ENCODE measurements around the gene ZBTB25. TPM values are rescaled to one million over a fixed set of nuclear protein-coding genes. Genes with fewer than 3 reads are reported as not detected.

ZBTB25 gene
- total RNA-seq, 1 donor from 2014 or later: 2.9 TPM

GRCh38 chr14:64454671-64455070 lies 49.0 kb downstream of the ZBTB25 start:
- no peak for DNase-seq (ENCODE audit: low spot score in 2 of 2)
- Histone ChIP-seq H3K4me1 (no peaks in the 10 kb centered on the region), H3K9me3 (no peaks in the 10 kb centered on the region), H3K36me3 (peaks cover 24 to 56% of the 10 kb centered on the region in 2 donors), H3K27me3 (no peaks in the 10 kb centered on the region), H3K27ac (no peak overlapping the region), H3K4me3 (no peak overlapping the region)
- intact Hi-C loops (cut with DNase I): no loop called here
- no peak for TF ChIP-seq CTCF (IDR thresholded peaks at IDR 0.05)

GRCh38 chr14:64450255-64450654 lies 53.4 kb downstream of the ZBTB25 start:
- peaks cover 2 to 17% of the 10 kb centered on the region in 2 donors for H3K4me1 ChIP-seq
- intact Hi-C loops (cut with DNase I): no loop called here
- no peak overlapping the region for H3K27ac ChIP-seq
- H3K27me3 ChIP-seq: no peaks in the 10 kb centered on the region
- DNase-seq (ENCODE audit: low spot score in 2 of 2): no peak
- TF ChIP-seq CTCF (IDR thresholded peaks at IDR 0.05): no peak
- H3K9me3 ChIP-seq: no peaks in the 10 kb centered on the region
- H3K4me3 ChIP-seq: no peak overlapping the region
- H3K36me3 ChIP-seq: peaks cover 23 to 53% of the 10 kb centered on the region in 2 donors

- DNase-seq (ENCODE audit: low spot score in 2 of 2): no peak
- no peaks in the 10 kb centered on the region for H3K27me3 ChIP-seq
- H3K4me1 ChIP-seq: peaks cover 4 to 25% of the 10 kb centered on the region in 2 donors
- intact Hi-C loops (cut with DNase I): no loop called here
- H3K27ac ChIP-seq: peak overlapping the region; percentile 35 to 67
- no peak for TF ChIP-seq CTCF (IDR thresholded peaks at IDR 0.05)
- no peaks in the 10 kb centered on the region for H3K9me3 ChIP-seq
- H3K4me3 ChIP-seq: no peak overlapping the region
- H3K36me3 ChIP-seq: peaks cover 10 to 44% of the 10 kb centered on the region in 2 donors
Measured at GRCh38 chr14:64447876-64448670, 55.6 kb downstream of the ZBTB25 start.

GRCh38 chr14:64444984-64445845 lies 58.4 kb downstream of the ZBTB25 start:
- intact Hi-C loops (cut with DNase I): loop anchor here (2.0 kb wide), 2 partner anchors 20 to 56 kb away; partner anchors contain the start of gene AKAP5
- Histone ChIP-seq H3K9me3 (no peaks in the 10 kb centered on the region), H3K27me3 (no peaks in the 10 kb centered on the region), H3K36me3 (peaks cover 10 to 42% of the 10 kb centered on the region in 2 donors), H3K4me1 (peaks cover 4 to 25% of the 10 kb centered on the region in 2 donors), H3K4me3 (no peak overlapping the region), H3K27ac (peak overlapping the region; percentile 85)
- peak in 1 of 2 donors; percentile 78 for DNase-seq (ENCODE audit: low spot score in 2 of 2)
- TF ChIP-seq CTCF (IDR thresholded peaks at IDR 0.05): no peak

GRCh38 chr14:64444140-64444539 lies 59.5 kb downstream of the ZBTB25 start:
- no peak for DNase-seq (ENCODE audit: low spot score in 2 of 2)
- H3K27me3 ChIP-seq: no peaks in the 10 kb centered on the region
- intact Hi-C loops (cut with DNase I): loop anchor here (2.0 kb wide), 2 partner anchors 21 to 57 kb away; partner anchors contain the start of gene AKAP5
- TF ChIP-seq CTCF (IDR thresholded peaks at IDR 0.05): no peak
- peaks cover 4 to 25% of the 10 kb centered on the region in 2 donors for H3K4me1 ChIP-seq
- H3K4me3 ChIP-seq: no peak overlapping the region
- no peaks in the 10 kb centered on the region for H3K9me3 ChIP-seq
- peaks cover under 1 to 33% of the 10 kb centered on the region in 2 donors for H3K36me3 ChIP-seq
- peak overlapping the region; percentile 85 for H3K27ac ChIP-seq

All from ascending aorta (tissue), 2 donors.